Heart left ventricle (tissue), 13 donors: ENCODE measurements around the gene GSPT1.
"Not testable (repeated sequence)": the region's sequence is repeated elsewhere in the genome, so short reads cannot be mapped to it uniquely, and the experiment has no call there.

Experiments used
- POLR2A ChIP-seq, 2 donors: fragments of 450-650 bp; IDR thresholded peaks; one replicate each; pipeline ENCODE4 v1.6.1; 2017; ENCODE audit warnings: antibody characterized with exemption in 2 of 2, mild to moderate bottlenecking in 2 of 2, moderate library complexity in 2 of 2
- TF ChIP-seq, protein P1 (sequence below), 12 donors: fragments of 200-600 bp; sonication (generic) in 4 of 12; IDR thresholded peaks; one replicate each; pipeline versions ENCODE4 v1.5.0 to v1.8.0; 2018 to 2022; ENCODE audit warnings: antibody characterized with exemption in 12 of 12, mild to moderate bottlenecking in 5 of 12
- donor health status: ischemic (EF 13 %, LVEDD 7.1; RV severe dilation, severe dysfunction).
- donor health status: DM: no; HTN: yes; CAD: no.
- donor health status: DM: no; HTN: no; CAD: no.
- donor health status: ischemic (EF 25% LVEDD 6.9; RV normal size, moderate dysfunction).
- donor health status: ischemic (EF 25% LVEDD 5.7; RV mildly dilated, moderate dysfunction).
- donor health status: ischemic (EF 35%, LVEDD 5.7; RV mildly dilated, moderate dysfunction).
- donor health status: nonischemic (EF 11% LVEDD 7.7; RV severe dilation, severe dysfunction).
- donor health status: DM: yes; HTN: yes; CAD: no.
- donor health status: PGD.
- donor health status: ischemic (EF 29% LVEDD 5.4; RV normal size, mild dysfunction).
- donor health status: nonischemic (EF 23%, LVEDD 6.1; RV moderate dilation, normal function).

- TF ChIP-seq, protein P1, sequence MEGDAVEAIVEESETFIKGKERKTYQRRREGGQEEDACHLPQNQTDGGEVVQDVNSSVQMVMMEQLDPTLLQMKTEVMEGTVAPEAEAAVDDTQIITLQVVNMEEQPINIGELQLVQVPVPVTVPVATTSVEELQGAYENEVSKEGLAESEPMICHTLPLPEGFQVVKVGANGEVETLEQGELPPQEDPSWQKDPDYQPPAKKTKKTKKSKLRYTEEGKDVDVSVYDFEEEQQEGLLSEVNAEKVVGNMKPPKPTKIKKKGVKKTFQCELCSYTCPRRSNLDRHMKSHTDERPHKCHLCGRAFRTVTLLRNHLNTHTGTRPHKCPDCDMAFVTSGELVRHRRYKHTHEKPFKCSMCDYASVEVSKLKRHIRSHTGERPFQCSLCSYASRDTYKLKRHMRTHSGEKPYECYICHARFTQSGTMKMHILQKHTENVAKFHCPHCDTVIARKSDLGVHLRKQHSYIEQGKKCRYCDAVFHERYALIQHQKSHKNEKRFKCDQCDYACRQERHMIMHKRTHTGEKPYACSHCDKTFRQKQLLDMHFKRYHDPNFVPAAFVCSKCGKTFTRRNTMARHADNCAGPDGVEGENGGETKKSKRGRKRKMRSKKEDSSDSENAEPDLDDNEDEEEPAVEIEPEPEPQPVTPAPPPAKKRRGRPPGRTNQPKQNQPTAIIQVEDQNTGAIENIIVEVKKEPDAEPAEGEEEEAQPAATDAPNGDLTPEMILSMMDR (IDR thresholded peaks at IDR 0.05), result not testable (repeated sequence)
- TF ChIP-seq POLR2A (IDR thresholded peaks at IDR 0.05), result not testable (repeated sequence)
Measured at GRCh38 chr16:11823645-11824044, 92.1 kb downstream of the GSPT1 start.
